GM21390 (cell line): ENCODE results near the gene TRIM54.
"Not testable (repeated sequence)": the region's sequence is repeated elsewhere in the genome, so short reads cannot be mapped to it uniquely, and the experiment has no call there.

Experiments
- ATAC-seq: cut with Tn5 transposase; IDR thresholded peaks from one replicate; pipeline ENCODE4 v1.9.1; 2021; ENCODE audit not compliant: unreplicated experiment

The TRIM54 gene

GRCh38 chr2:27281442-27281841, 787 bp upstream of the TRIM54 start:
- ATAC-seq: no peak

DNA sequence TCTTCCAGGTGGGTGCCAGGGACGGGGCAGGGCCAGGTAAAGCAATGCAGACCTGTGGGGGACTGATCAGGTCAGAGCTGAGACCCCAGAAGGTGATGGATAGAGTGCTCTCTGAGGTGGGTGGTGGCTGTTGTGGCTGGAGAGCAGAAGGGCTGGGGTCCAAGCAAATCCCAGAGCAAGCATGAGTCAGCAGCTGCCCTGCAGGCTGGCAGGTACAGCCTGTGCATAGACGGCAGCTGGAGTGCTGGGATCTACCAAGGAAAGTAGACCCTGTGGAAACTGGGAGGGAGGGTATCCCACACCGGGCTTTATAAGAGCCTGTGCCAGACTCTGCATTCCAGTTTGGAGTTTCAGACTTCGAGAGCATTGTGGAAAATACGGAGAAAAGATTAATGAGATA, 663 bp downstream of the TRIM54 start:
- ATAC-seq: no peak

GRCh38 chr2:27284996-27285395, 2.8 kb downstream of the TRIM54 start:
- ATAC-seq: no peak

DNA sequence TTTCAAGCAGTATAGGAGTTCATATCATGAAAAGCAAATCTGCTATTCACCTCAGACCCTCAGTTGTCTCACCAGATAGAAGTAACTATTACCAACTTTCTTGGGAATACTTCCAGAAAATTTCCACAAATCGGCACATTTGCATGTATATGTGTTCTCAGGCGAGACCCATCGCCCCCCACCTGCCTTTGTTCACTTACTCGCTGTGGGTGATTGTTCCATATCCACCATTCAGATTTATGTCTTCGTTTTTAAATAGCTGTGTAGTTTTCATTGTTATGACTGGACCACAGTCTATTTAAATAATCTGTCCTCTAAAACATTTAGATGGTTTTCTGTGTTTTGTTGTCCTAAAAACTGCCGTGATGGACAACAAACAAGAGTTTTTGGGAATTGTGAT, 3.3 kb downstream of the TRIM54 start:
- ATAC-seq: no peak

DNA sequence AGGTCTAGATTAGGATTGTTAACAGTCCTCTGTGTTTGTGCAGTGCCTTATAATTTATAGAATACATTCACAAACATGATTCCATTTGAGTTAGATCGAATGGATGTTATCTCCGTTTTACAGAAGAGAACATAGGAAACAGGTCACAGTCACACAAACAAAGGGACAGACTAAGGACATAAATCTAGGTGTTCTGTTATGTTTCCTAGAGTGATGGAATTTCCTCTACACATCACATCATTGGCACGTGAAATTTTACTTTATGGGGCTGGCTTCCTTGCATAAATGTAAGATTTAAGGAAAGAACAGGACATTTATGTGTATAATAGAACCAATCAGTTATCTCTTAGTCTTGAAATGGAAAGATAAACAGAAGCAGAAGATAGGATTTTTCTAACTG, 6.4 kb downstream of the TRIM54 start:
- ATAC-seq: no peak

GRCh38 chr2:27290549-27290948, 8.3 kb downstream of the TRIM54 start:
- ATAC-seq: no peak

- ATAC-seq: no peak
Observed at GRCh38 chr2:27291865-27292264, 9.6 kb downstream of the TRIM54 start.

DNA sequence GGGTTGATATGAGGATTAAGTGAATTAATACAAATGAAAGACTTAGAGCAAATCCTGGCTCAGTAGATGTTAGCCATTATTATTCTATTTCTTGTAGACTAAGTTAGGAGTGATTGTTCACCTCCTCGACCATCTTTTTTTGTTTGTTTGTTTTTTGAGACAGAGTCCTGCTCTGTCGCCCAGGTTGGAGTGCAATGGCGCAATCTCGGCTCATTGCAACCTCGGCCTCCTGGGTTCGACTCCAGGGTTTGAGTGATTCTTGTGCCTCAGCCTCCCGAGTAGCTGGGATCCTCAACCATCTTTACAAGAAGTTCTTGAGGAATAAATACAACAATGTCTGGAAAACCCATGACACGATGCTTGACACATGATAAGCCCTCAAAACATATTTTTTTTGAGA, 12.7 kb downstream of the TRIM54 start:
- ATAC-seq: no peak

GRCh38 chr2:27296481-27296880, 14.3 kb downstream of the TRIM54 start:
- no peak for ATAC-seq

DNA sequence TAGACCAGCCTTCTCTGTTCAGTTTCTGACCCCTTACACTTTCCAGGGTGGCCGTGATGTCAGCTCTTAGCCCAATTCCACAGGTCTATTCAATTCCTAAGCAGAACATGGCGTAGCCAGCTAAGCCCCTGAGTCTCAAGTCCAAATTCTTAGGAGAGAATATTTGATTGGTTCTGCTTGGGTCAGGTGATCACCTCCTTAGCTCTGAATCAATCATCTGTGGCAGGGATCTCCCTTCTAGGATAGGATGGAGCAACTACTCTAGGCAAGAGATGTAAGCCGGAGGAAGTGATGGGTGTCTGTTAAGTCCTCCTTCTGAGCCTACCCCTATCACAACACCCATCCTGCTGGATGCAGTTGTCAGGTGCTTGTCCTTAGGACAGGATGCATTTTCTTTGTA, 15.0 kb downstream of the TRIM54 start:
- no peak for ATAC-seq

DNA sequence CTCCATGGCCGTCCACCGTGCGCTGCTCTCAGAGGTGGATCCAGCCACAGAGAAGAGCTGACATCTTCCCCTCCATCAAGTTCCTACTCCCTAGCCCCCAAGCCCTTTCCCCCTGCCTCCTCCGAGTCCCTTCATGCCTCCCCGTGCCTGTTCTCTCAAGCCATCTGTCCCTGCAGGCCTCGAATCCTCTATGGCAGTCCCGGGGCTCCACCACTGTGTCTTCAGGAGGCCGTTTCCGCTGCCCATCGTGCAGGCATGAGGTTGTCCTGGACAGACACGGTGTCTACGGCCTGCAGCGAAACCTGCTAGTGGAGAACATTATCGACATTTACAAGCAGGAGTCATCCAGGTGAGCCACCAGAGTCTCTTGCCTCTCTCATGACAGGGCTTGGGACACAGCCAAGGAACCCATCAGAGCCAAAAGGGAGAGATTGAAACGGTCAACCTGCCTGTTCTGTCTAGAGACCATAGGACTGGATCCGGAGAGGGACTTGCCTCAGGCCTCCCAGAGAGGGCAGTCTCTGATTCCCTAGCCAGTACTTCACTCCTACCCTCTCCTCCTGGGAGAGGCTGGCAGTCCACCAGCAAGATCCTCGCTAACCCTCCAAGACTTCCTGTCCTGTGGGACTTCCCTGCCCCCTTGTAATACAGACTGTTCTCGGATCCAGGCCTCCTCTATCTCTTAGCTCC, 16.3 kb downstream of the TRIM54 start:
- ATAC-seq: no peak

DNA sequence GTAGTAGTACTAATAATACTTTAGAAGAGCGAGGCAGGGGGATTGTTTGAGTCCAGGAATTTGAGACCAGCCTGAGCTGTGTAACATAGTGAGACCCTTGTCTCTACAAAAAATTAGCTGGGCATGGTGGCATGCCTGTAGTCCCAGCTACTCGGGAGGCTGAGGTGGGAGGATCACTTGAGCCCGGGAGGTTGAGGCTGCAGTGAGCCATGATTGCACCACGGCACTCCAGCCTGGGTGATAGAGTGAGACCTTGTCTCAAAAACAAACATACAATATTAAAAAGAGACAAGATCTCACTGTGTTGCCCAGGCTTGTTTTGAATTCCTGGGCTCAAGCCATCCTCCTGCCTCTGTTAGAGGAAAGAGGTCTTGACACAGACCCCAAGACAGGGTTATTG, 18.4 kb downstream of the TRIM54 start:
- ATAC-seq: not testable (repeated sequence)

GRCh38 chr2:27303093-27304025, 21.1 kb downstream of the TRIM54 start:
- ATAC-seq: no peak

- ATAC-seq: no peak
Observed at GRCh38 chr2:27304488-27305240, 22.4 kb downstream of the TRIM54 start.

DNA sequence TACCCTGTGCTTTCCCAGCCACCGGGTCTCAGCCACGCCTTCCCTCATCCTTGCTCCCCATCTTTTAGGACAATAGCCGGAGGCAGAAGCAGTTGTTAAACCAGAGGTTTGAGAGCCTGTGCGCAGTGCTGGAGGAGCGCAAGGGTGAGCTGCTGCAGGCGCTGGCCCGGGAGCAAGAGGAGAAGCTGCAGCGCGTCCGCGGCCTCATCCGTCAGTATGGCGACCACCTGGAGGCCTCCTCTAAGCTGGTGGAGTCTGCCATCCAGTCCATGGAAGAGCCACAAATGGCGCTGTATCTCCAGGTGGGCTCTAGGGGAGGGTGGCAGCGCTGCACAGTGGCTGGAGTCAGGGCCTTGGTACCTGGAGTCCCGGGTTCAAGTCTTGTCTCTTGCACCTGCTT, 23.3 kb downstream of the TRIM54 start:
- no peak for ATAC-seq

- no peak for ATAC-seq
Observed at GRCh38 chr2:27306136-27306535, 23.9 kb downstream of the TRIM54 start.

GRCh38 chr2:27306573-27307286, 24.5 kb downstream of the TRIM54 start:
- no peak for ATAC-seq

- ATAC-seq: no peak
Observed at GRCh38 chr2:27307287-27307544, 25.0 kb downstream of the TRIM54 start.

DNA sequence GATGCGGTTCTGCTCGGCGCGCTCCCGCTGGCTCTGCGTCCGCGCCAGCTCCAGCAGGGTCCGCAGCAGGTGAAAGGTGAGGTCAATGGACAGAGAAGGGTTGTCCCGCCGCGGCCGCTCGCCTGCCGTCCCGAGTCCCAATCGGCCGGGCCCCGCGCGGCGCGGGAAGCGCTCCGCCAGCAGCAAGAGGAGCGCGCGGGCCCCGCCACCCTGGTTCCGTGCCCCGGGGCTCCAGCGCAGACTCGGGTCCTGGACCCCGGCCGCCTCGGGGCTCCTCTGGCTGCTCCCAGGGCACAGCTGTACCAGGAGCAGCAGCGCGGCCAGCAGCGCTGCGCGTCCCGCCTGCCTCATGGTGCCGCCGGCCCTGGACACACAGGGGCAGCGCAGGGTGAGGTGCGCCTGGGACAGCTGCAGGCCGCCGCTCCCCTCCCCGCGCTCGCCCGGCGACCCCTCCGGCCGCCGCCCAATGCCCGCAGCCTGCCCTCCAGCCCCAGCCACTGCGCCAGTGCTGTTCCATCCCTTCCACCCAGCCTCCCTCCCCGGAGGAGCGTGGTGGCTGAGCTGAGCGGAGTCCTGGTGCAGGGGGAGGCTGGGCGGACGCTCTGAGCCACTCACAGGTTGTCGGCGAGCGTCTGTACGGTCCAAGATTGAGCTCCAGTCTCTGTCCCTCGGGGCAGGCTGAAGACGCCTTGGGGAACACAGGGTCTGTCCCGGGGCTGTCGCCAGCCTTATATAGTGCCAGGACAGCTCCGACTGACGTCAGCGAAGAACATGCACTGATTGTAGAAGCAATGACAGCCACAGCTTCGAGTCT, 25.5 kb downstream of the TRIM54 start:
- ATAC-seq: no peak

DNA sequence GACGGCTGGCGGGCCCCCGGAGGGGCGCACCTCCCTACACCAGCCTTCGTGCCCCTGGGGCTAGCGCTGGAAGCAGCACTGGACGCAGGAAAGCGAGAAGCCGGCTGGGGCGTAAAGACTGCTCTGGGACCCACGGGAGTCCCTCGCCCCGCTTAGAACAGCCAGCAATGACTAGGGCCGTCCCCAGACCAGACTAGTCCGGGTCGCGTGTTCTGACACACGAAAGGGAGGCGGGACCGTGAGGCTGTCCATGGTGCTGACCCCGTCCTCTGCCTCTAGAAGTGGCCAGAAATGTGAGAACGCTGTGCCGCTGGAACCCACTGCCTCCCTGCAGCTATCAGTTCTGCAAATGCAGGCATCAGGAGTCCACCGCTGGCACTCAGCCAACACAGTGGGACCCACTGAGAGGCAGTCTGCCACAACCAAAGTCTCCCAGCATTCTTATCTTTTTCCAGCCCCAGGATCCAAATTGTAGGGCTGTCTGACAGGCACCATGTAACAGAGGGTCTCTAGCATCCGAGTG, 26.2 kb downstream of the TRIM54 start, which contains the start of gene UCN:
Gene UCN, minus strand, starts transcription at position 87 of the 523 bp plus-strand sequence. CDS start 550 bp downstream, outside the sequence.
- ATAC-seq: no peak
